ENCODE data around the gene FANCF.

FANCF gene

GRCh38 chr11:22625448-22626287 is at the start of gene FANCF:
FANCF (minus strand) TSS chr11:22625823; CDS start chr11:22625810, 13 bp downstream.
- CTCF ChIA-PET, result no interaction called here

GRCh38 chr11:22674470-22675439 is 49.1 kb upstream of the FANCF start:
- POLR2A ChIA-PET, result no interaction called here
- CTCF ChIA-PET, result no interaction called here
- TF ChIP-seq LEF1 (IDR thresholded peaks at IDR 0.05; ENCODE audit: borderline replicate concordance) (no peak), NFRKB (IDR thresholded peaks at IDR 0.05) (no peak), BHLHE40 (IDR thresholded peaks at IDR 0.05; ENCODE audit: borderline replicate concordance) (no peak), FOXK2 (IDR thresholded peaks at IDR 0.05) (no peak), FOXA1 (IDR thresholded peaks at IDR 0.05) (no peak), L3MBTL2 (conservative IDR thresholded peaks at IDR 0.05) (no peak), PKNOX1 (IDR thresholded peaks at IDR 0.05) (no peak), HDGF (IDR thresholded peaks at IDR 0.05; ENCODE audit: borderline replicate concordance) (no peak), FOXM1 (IDR thresholded peaks at IDR 0.05; ENCODE audit: borderline replicate concordance) (no peak), CTBP1 (IDR thresholded peaks at IDR 0.05; ENCODE audit: borderline replicate concordance) (no peak), ZNF384 (IDR thresholded peaks at IDR 0.05) (no peak), SP1 (IDR thresholded peaks at IDR 0.05) (no peak), ELF4 (IDR thresholded peaks at IDR 0.05) (no peak), ARNT (IDR thresholded peaks at IDR 0.05) (no peak), TARDBP (IDR thresholded peaks at IDR 0.05) (no peak), SUZ12 (IDR thresholded peaks at IDR 0.05) (no peak)
- no peak for DNase-seq (ENCODE audit: extremely low spot score)

More at GRCh38 chr11:22625448-22626287, at the start of gene FANCF:
- peak; percentile 17 for DNase-seq (ENCODE audit: extremely low spot score)
- TF ChIP-seq PKNOX1 (IDR thresholded peaks at IDR 0.05) (peak; percentile 96), SP1 (IDR thresholded peaks at IDR 0.05) (no peak), L3MBTL2 (conservative IDR thresholded peaks at IDR 0.05) (peak; percentile 32; the same call in 1 of the 2 replicates)
- POLR2A ChIA-PET, result interaction anchor here (1.2 kb wide), 1 partner anchor 203 kb away, joined by 3 read pairs; no protein-coding TSS in a partner anchor

- TF ChIP-seq LEF1 (IDR thresholded peaks at IDR 0.05; ENCODE audit: borderline replicate concordance) (no peak), CTBP1 (IDR thresholded peaks at IDR 0.05; ENCODE audit: borderline replicate concordance) (no peak)
- ChIA-PET POLR2A (no interaction called here), CTCF (interaction anchor here (1.0 to 1.6 kb wide), 3 partner anchors 113 to 336 kb away, joined by 3 to 8 read pairs (median 3); no protein-coding TSS in a partner anchor)
- no peak for DNase-seq (ENCODE audit: extremely low spot score)
These were observed 46.1 kb upstream of the FANCF start for GRCh38 chr11:22671751-22672150.

GRCh38 chr11:22670830-22671229 is 45.2 kb upstream of the FANCF start:
- POLR2A ChIA-PET, result no interaction called here
- no peak for DNase-seq (ENCODE audit: extremely low spot score)
- CTCF ChIA-PET, result interaction anchor here (1.0 to 1.6 kb wide), 2 partner anchors 114 to 117 kb away, joined by 3 to 8 read pairs; no protein-coding TSS in a partner anchor
- no peak for TF ChIP-seq CTBP1 (IDR thresholded peaks at IDR 0.05; ENCODE audit: borderline replicate concordance)
- TF ChIP-seq FOXM1 (IDR thresholded peaks at IDR 0.05; ENCODE audit: borderline replicate concordance), result no peak
- TF ChIP-seq SP1 (IDR thresholded peaks at IDR 0.05), result no peak
- TF ChIP-seq BHLHE40 (IDR thresholded peaks at IDR 0.05; ENCODE audit: borderline replicate concordance), result no peak
- no peak for TF ChIP-seq ARNT (IDR thresholded peaks at IDR 0.05)
- TF ChIP-seq TARDBP (IDR thresholded peaks at IDR 0.05), result no peak
- no peak for TF ChIP-seq NFRKB (IDR thresholded peaks at IDR 0.05)

- DNase-seq (ENCODE audit: extremely low spot score), result no peak
- ChIA-PET POLR2A (interaction anchor here (0.7 kb wide), 1 partner anchor 75 kb away, joined by 3 read pairs; no protein-coding TSS in a partner anchor), CTCF (no interaction called here)
- TF ChIP-seq L3MBTL2 (conservative IDR thresholded peaks at IDR 0.05) (no peak), TARDBP (IDR thresholded peaks at IDR 0.05) (no peak), FOXK2 (IDR thresholded peaks at IDR 0.05) (no peak), SUZ12 (IDR thresholded peaks at IDR 0.05) (no peak), ZNF384 (IDR thresholded peaks at IDR 0.05) (no peak), ARNT (IDR thresholded peaks at IDR 0.05) (no peak), CTBP1 (IDR thresholded peaks at IDR 0.05; ENCODE audit: borderline replicate concordance) (no peak), SP1 (IDR thresholded peaks at IDR 0.05) (no peak), FOXM1 (IDR thresholded peaks at IDR 0.05; ENCODE audit: borderline replicate concordance) (no peak), ELF4 (IDR thresholded peaks at IDR 0.05) (no peak), FOXA1 (IDR thresholded peaks at IDR 0.05) (no peak), NFRKB (IDR thresholded peaks at IDR 0.05) (no peak), BHLHE40 (IDR thresholded peaks at IDR 0.05; ENCODE audit: borderline replicate concordance) (no peak), PKNOX1 (IDR thresholded peaks at IDR 0.05) (no peak), LEF1 (IDR thresholded peaks at IDR 0.05; ENCODE audit: borderline replicate concordance) (no peak), HDGF (IDR thresholded peaks at IDR 0.05; ENCODE audit: borderline replicate concordance) (no peak)
These were observed 43.7 kb upstream of the FANCF start for GRCh38 chr11:22669368-22669767.

Data from HEK293T (cell line).